CD14-positive monocyte (primary cell): ENCODE results near the gene KIRREL1. TPM values are rescaled to one million over a fixed set of nuclear protein-coding genes. Genes with fewer than 3 reads are reported as not detected.

ENCODE experiments used
- DNase-seq, 3 donors: peaks; one replicate each; pipeline ENCODE4 v3.0.0-alpha.2; 2011 to 2022
- H2AFZ ChIP-seq: 2 replicates; pipeline ENCODE4 v1.6.0; 2012; ENCODE audit warnings: mild to moderate bottlenecking, low read depth, low read length, inconsistent platforms; ENCODE audit not compliant: insufficient read depth, poor library complexity, severe bottlenecking
- H3K27ac ChIP-seq, 2 donors: 1 replicate in 1 of 2; 2 replicates in 1 of 2; pipeline ENCODE4 v1.5.1; 2012 to 2013; ENCODE audit warnings: low read length in 2 of 2, control low read depth in 1 of 2, inconsistent platforms in 1 of 2, low read depth in 1 of 2, mild to moderate bottlenecking in 1 of 2
- H3K27me3 ChIP-seq, 2 donors: one replicate each; pipeline versions ENCODE4 v1.6.0 to v1.6.1; 2011 to 2013; ENCODE audit warnings: low read length in 2 of 2; ENCODE audit not compliant: control insufficient read depth in 2 of 2, insufficient read depth in 2 of 2
- H3K36me3 ChIP-seq, 2 donors: replicated peaks in 1 of 2; 1 replicate in 1 of 2; 2 replicates in 1 of 2; pipeline versions ENCODE4 v1.5.1 to v1.6.1; 2012 to 2013; ENCODE audit warnings: low read length in 2 of 2, control low read depth in 1 of 2, inconsistent platforms in 1 of 2, mild to moderate bottlenecking in 1 of 2; ENCODE audit not compliant: insufficient read depth in 2 of 2, control insufficient read depth in 1 of 2
- H3K4me1 ChIP-seq, 2 donors: 1 replicate in 1 of 2; 2 replicates in 1 of 2; pipeline versions ENCODE4 v1.5.1 to v1.6.1; 2012 to 2013; ENCODE audit warnings: low read length in 2 of 2, control low read depth in 1 of 2, inconsistent platforms in 1 of 2, mild to moderate bottlenecking in 1 of 2, moderate library complexity in 1 of 2; ENCODE audit not compliant: insufficient read depth in 2 of 2, control insufficient read depth in 1 of 2
- H3K4me2 ChIP-seq: replicated peaks from 2 replicates; pipeline ENCODE3; 2012; ENCODE audit warnings: low read length, moderate library complexity, mild to moderate bottlenecking; ENCODE audit not compliant: poor library complexity, severe bottlenecking; ENCODE audit errors: extremely low read depth
- H3K4me3 ChIP-seq, 3 experiments: fragments of 200-600 bp in 1 of 3; sonication (generic) in 1 of 3; replicated peaks in 1 of 3; 1 replicate in 2 of 3; 2 replicates in 1 of 3; pipeline ENCODE4 v1.5.1; 2011 to 2013; ENCODE audit warnings: low read length in 3 of 3, mild to moderate bottlenecking in 3 of 3, control low read depth in 2 of 3, low read depth in 2 of 3, inconsistent platforms in 1 of 3, moderate library complexity in 1 of 3
- H3K79me2 ChIP-seq: 2 replicates; pipeline ENCODE4 v1.6.0; 2012; ENCODE audit warnings: mild to moderate bottlenecking, control low read depth, inconsistent platforms, low read length, moderate library complexity; ENCODE audit not compliant: insufficient read depth
- H3K9ac ChIP-seq: 2 replicates; pipeline ENCODE4 v1.6.0; 2017; ENCODE audit warnings: low read length, mild to moderate bottlenecking; ENCODE audit not compliant: insufficient read depth, poor library complexity, severe bottlenecking
- H3K9me3 ChIP-seq, 2 donors: replicated peaks in 1 of 2; 1 replicate in 1 of 2; 2 replicates in 1 of 2; pipeline versions ENCODE4 v1.5.1 to v1.6.1; 2012 to 2013; ENCODE audit warnings: low read length in 2 of 2, control low read depth in 1 of 2; ENCODE audit not compliant: control insufficient read depth in 1 of 2, insufficient read depth in 1 of 2
- H4K20me1 ChIP-seq: 2 replicates; pipeline ENCODE4 v1.6.0; 2012; ENCODE audit warnings: mild to moderate bottlenecking, low read length, control low read depth, moderate library complexity; ENCODE audit not compliant: insufficient read depth
- H3K27ac Mint-ChIP-seq, 7 donors: one replicate each; pipeline ENCODE4 v1.8.0; 2020; ENCODE audit warnings: mild to moderate bottlenecking in 7 of 7, mixed read lengths in 7 of 7, moderate library complexity in 6 of 7, inconsistent platforms in 2 of 7
- H3K27me3 Mint-ChIP-seq, 3 donors: one replicate each; pipeline ENCODE4 v1.8.0; 2021 to 2022; ENCODE audit warnings: low read depth in 3 of 3, mild to moderate bottlenecking in 3 of 3, mixed read lengths in 3 of 3, moderate library complexity in 3 of 3, inconsistent platforms in 1 of 3
- H3K36me3 Mint-ChIP-seq, 2 donors: one replicate each; pipeline ENCODE4 v1.8.0; 2020; ENCODE audit warnings: mixed read lengths in 2 of 2, inconsistent platforms in 1 of 2, mild to moderate bottlenecking in 1 of 2
- H3K4me1 Mint-ChIP-seq: one replicate; pipeline ENCODE4 v1.8.0; 2020; ENCODE audit warnings: mild to moderate bottlenecking, mixed read lengths
- H3K4me3 Mint-ChIP-seq, 2 donors: one replicate each; pipeline ENCODE4 v1.8.0; 2020; ENCODE audit warnings: mild to moderate bottlenecking in 2 of 2, mixed read lengths in 2 of 2, moderate library complexity in 1 of 2
- H3K9me3 Mint-ChIP-seq, 7 donors: one replicate each; pipeline ENCODE4 v1.8.0; 2020 to 2022; ENCODE audit warnings: mixed read lengths in 7 of 7, mild to moderate bottlenecking in 6 of 7, moderate library complexity in 6 of 7, inconsistent platforms in 2 of 7
- CTCF ChIP-seq: fragments of 200-600 bp; IDR thresholded peaks from one replicate; pipeline ENCODE4 v1.8.0; 2022; ENCODE audit warnings: antibody characterized with exemption, mild to moderate bottlenecking
- WGBS: methylation state at CpG from one replicate; pipeline ENCODE4 v1.1.5; 2013; ENCODE audit warnings: missing lambda C conversion rate; ENCODE audit not compliant: insufficient coverage; 5-methylcytosine and 5-hydroxymethylcytosine counted together
- intact Hi-C, 2 donors: fragments of 100-400 bp; cut with micrococcal nuclease; formaldehyde crosslinking; loops; one replicate each; pipeline versions ENCODE4 v1.15.0 to v1.15.1; 2023
- polyA plus RNA-seq, 3 donors: library from polyadenylated mRNA; depleted of rRNA in 1 of 3; unstranded in 2 of 3; stranded (reverse) in 1 of 3; fragments of 300-500 nt in 2 of 3; fragments of >200 nt in 1 of 3; fragmentation: Illumina TruSeq in 2 of 3; gene quantifications; 1 replicate in 2 of 3; 2 replicates in 1 of 3; pipeline ENCODE4 v1.2.3, GENCODE V29; 2012 to 2021

KIRREL1 gene
- polyA plus RNA-seq, 3 donors: not detected

DNA sequence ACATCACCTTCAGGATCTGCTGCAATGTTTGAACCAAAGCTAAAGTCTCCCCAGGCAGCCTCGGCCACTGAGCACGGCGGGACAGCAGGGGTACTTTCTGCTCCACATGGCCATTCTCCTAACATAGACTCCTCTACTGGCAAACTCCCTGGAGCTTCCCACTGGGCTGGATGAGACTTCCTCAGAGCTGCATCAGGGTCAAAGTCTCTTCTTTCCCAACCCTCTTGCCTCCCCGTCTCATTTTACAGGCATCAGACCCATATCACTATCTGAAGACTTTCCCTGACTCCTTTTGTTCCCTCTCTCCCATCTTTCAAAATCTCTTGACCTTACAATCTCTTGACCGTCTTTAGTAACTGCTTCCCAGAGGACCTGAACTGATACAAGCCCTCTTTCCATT is 42.2 kb upstream of the KIRREL1 start:
- H3K4me3 Mint-ChIP-seq: no peak overlapping the region
- Histone ChIP-seq H3K79me2 (no peaks in the 10 kb centered on the region), H2AFZ (no peak overlapping the region), H3K27me3 (peaks cover 0 to 7% of the 10 kb centered on the region in 2 donors), H3K36me3 (no peaks in the 10 kb centered on the region), H3K27ac (no peak overlapping the region), H3K4me3 (no peak overlapping the region), H3K4me2 (no peak overlapping the region), H3K9me3 (no peaks in the 10 kb centered on the region), H3K9ac (no peak overlapping the region), H3K4me1 (peaks cover 17 to 18% of the 10 kb centered on the region in 2 donors), H4K20me1 (no peaks in the 10 kb centered on the region)
- H3K36me3 Mint-ChIP-seq: no peaks in the 10 kb centered on the region
- intact Hi-C loops: loop anchor here in 1 of 2 donors (5.0 kb wide), 1 partner anchor 74 kb away; no protein-coding TSS in a partner anchor
- H3K27me3 Mint-ChIP-seq: peaks cover 3 to 20% (median 11%) of the 10 kb centered on the region in 3 donors
- 99% methylated on average over 5 of the region's 5 CpGs for WGBS
- peaks cover 34% of the 10 kb centered on the region for H3K4me1 Mint-ChIP-seq
- TF ChIP-seq CTCF: no peak
- no peak for DNase-seq
- H3K27ac Mint-ChIP-seq: no peak overlapping the region
- H3K9me3 Mint-ChIP-seq: peaks cover 0 to 6% (median 2%) of the 10 kb centered on the region in 7 donors

DNA sequence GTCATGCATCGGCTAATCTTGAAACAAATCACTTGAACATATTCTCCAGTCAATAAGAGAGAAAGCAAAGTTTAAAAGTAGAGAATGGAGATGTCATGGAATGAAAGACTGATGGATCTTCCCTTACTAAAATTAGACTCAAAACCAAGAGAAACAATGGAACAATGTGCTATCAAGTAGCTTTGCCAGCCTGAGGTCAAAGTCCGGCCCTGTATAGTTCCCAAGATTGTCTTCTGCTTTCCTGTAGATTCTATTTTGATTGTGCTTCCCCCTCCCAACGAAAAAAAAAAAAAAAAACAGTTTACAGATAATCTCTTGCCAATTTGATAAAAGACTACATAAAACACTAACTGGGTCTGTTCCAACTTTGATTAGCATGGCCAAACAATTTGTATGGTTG is 40.8 kb upstream of the KIRREL1 start:
- intact Hi-C loops: loop anchor here in 1 of 2 donors (5.0 kb wide), 1 partner anchor 75 kb away; no protein-coding TSS in a partner anchor
- Histone ChIP-seq H3K27ac (no peak overlapping the region), H3K4me1 (peaks cover 28 to 29% of the 10 kb centered on the region in 2 donors), H3K27me3 (peaks cover 4 to 7% of the 10 kb centered on the region in 2 donors), H3K4me3 (no peak overlapping the region), H3K9me3 (no peaks in the 10 kb centered on the region), H4K20me1 (no peaks in the 10 kb centered on the region), H3K9ac (no peak overlapping the region), H3K79me2 (no peaks in the 10 kb centered on the region), H3K36me3 (no peaks in the 10 kb centered on the region), H3K4me2 (no peak overlapping the region), H2AFZ (no peak overlapping the region)
- H3K27ac Mint-ChIP-seq: no peak overlapping the region
- H3K36me3 Mint-ChIP-seq: no peaks in the 10 kb centered on the region
- WGBS: no CpG with 5 or more reads among the region's 3 CpGs
- H3K4me3 Mint-ChIP-seq: no peak overlapping the region
- DNase-seq: no peak
- H3K9me3 Mint-ChIP-seq: peaks cover 0 to 4% (median 0%) of the 10 kb centered on the region in 7 donors
- H3K4me1 Mint-ChIP-seq: peaks cover 43% of the 10 kb centered on the region
- TF ChIP-seq CTCF: no peak
- H3K27me3 Mint-ChIP-seq: peaks cover 6 to 16% (median 13%) of the 10 kb centered on the region in 3 donors
